NCI-H2171 (cell line): ENCODE measurements around the gene EHD1.

Experiments used
- DNase-seq: peaks from one replicate; lab custom pipeline; 2025; lab: John Stamatoyannopoulos, UW

EHD1 gene

GRCh38 chr11:64872790-64873488 lies 5.5 kb downstream of the EHD1 start:
- DNase-seq = no peak

GRCh38 chr11:64871492-64871891 lies 6.9 kb downstream of the EHD1 start:
- DNase-seq = no peak

- DNase-seq = no peak
Measured at GRCh38 chr11:64870893-64871466, 7.4 kb downstream of the EHD1 start.

GRCh38 chr11:64870176-64870892 lies 8.1 kb downstream of the EHD1 start:
- DNase-seq = no peak

- no peak for DNase-seq
Measured at GRCh38 chr11:64869571-64870175, 8.7 kb downstream of the EHD1 start.

GRCh38 chr11:64868904-64869570 lies 9.4 kb downstream of the EHD1 start:
- DNase-seq = no peak

GRCh38 chr11:64867748-64868462 lies 10.5 kb downstream of the EHD1 start:
- DNase-seq = no peak

GRCh38 chr11:64866173-64866491 lies 12.3 kb downstream of the EHD1 start:
- no peak for DNase-seq

GRCh38 chr11:64865286-64866172 lies 12.9 kb downstream of the EHD1 start:
- DNase-seq = no peak

DNA sequence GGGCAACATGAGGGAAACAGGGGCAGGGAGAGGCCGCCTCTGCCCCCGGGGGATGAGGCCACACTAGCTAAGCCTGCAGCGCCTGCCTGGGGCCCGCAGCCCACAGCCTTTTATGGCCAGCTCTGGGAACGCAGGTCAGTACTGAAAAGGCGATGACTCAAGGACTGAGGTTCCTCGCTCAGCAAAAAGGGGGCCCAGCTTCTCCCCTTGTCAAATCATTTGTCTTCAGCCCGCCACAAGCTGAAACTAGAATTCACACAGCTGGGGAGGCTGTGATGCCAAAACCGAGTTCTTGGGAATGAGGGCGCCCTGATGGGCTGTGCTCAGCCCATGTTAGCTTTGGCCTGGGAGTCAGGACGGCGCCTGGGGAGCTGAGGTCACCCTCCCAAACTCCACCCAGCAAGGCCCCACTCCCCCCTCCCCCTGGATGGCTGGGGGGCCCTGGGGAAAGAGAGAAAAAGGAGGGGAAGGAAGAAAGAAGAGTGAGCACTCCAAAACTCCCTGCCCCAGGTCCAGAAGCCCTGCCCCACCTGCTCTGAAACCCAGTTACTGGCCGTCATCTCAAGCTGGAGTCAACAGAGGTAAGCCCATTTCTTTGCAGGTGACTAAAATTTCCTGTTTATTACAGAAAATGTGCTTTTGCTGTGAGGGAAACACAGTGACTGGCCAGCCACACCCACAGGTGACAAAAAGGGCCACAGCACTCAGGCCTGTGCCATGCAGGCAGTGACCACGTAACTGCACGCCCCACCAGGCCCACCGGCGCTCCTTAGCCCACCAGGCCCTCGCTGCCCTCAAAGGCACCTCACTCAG lies 13.7 kb downstream of the EHD1 start:
- DNase-seq = no peak

- DNase-seq = no peak
Measured at GRCh38 chr11:64864135-64864472, 14.3 kb downstream of the EHD1 start.

DNA sequence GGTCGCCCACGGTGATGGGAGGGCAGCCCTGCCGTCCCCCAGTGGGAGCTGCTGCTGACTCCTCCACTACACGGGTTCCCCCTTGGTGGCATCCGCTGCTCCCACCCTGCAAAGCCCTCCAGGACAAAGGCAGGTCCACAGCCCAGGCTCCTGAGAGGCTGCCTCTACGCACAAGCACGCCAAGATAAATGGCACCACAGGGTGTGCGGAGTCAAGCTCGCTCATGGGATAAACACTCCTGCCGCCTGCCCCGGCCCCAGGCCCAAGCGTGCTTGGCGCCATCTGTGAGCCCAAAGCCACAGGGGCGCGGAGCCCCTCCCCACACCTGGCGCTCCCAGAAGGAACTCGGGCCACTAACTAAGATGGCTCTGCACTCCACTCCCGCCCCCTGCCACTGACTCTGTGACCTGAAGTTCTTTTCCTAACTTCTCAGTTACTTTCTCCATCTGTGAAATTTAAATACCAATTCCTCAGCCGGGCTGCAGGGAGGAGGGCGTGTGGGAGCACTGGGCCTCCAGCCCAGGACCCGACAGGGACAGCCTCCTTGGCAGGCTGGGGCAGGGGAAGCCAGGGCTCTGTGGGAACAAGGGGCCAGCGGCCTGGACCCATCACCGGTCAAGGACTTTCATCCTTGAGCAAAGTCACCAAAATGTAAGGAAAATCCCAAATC lies 14.9 kb downstream of the EHD1 start:
- no peak for DNase-seq

DNA sequence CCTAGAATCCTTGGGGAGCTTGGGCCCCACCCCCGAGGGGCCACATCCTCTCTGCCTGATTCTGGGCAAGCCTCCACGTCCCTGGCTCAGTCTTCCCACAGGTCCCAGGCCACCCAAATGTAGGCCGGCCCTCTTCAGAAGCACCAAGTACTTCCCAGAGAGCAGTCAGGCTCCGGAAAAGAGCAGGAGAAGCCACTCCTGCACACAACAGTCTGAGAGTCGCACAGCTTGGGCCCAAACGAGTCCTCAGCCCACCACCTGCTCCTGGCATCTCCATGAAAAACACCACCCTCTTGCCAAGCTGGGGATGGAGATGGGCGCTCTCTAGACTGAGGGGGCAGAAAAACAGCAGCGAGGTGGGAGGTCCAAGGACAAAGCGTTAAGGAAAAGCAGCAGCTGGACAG lies 15.4 kb downstream of the EHD1 start:
- no peak for DNase-seq

- DNase-seq = no peak
Measured at GRCh38 chr11:64861227-64861975, 17.0 kb downstream of the EHD1 start.

DNA sequence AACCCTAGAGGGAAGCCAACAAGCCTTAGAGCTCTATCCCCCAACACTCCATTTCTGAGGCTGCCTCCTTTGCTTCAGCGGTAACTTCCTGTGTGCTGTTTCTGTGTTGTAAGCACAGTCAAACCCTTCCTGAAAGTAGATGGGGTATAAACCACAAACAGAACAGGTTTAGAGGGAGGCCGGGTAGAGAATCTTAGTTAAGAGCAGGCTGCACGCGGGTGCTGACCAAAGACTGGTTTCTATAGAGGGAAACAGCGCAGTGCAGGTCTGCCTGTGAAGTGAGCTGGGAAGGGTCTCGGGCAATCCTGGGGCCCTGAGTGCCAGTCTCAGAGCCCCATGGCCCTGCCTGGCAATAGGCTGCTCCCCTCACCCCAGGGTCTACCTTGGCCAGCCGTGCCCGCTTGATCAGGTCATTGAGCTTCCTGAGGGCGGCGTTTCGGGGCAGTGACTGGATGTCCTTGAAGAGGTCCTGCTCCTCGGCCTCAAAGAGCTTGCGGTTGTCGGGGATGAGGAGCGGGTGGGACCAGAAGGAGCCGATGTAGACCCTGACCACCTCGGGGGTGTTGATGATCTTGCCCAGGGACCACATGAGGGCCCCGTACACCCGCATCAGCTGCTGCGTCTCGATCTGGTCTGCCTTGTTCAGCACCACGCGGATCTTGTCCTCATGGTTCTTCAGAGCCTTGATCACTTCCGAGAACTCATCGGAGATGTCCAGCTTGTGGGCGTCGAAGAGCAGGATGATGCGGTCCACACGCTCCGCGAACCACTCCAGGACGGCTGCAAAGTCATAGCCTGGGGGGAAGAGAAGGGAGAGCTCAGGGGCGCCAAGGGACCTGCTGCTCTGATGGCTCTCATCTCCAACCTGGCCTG lies 18.6 kb downstream of the EHD1 start:
- DNase-seq = no peak

DNA sequence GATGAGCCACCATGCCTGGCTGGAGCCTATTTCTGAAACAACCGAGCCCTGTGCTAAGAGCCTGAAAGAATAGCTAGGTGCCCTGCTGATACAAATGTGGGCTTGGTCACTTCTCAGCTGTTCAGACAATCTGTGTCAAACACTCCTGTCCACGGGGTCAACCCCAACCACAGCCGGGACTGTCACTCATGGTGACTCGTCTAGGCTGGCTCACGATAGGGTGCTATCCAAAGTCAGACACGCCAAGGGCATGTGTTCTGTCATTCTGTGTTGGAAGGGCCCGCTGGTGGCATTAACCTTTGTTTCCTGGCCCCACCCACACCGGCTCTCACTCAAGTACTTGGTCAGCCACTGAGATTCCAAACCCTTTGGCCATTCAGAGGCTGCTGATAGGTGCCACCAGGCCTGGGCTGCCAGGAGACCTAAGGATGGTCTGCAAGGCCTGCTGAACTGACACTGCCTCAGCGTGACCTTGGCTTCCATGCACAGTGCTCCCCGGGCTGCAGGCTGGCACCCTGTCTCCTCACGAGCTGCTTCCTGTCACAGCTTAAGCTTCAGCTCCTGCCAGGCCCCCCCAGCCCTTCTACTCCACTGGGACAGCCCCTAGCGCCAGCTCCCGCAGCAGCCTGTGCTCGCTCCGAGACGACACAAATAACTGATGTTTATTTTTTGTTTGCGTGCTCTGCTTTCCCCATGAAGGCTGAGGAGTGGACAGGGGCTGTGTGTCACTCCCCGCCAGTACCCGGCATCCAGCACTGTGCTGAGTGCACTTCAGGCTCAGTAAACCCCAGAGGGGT lies 19.8 kb downstream of the EHD1 start:
- no peak for DNase-seq

DNA sequence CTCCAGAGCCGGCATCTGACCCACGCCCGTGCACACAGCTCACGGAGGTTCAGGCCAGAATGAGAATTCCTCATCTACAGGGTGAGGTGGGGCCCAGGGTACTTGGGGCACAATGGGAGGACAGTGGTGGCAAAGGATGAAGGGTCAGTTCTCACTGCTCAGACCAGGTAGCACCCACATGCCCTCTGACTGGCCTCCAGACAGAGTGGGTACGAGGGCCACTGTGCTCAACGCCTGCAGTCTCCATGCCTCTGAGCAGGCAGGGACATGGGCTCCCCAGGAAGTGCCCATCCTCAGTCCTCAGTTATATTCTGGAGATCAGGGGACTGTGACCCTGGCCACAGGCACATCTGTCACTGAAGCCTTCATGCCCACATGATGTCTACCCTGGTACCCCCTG lies 20.9 kb downstream of the EHD1 start:
- DNase-seq = no peak
